H1 (cell line): ENCODE measurements around the gene COX7A1. TPM values are rescaled to one million over a fixed set of nuclear protein-coding genes. Genes with fewer than 3 reads are reported as not detected.
A peak's percentile ranks its signal among the peaks of the same experiment; 100 is the strongest.

Source experiments
- CREB1 ChIP-seq: IDR thresholded peaks from 2 replicates; pipeline ENCODE4 v1.6.1; 2012; ENCODE audit warnings: inconsistent platforms
- GABPA ChIP-seq: IDR thresholded peaks from 2 replicates; pipeline ENCODE4 v1.6.1; 2011; ENCODE audit warnings: mild to moderate bottlenecking, low read length, moderate library complexity, borderline replicate concordance; ENCODE audit not compliant: insufficient read depth
- HDAC6 ChIP-seq: IDR thresholded peaks from one replicate; pipeline ENCODE4 v1.7.1; 2012; ENCODE audit warnings: low read depth, mild to moderate bottlenecking, inconsistent platforms, low read length, moderate library complexity
- KDM5A ChIP-seq: fragments of 200-600 bp; IDR thresholded peaks from 2 replicates; pipeline ENCODE4 v1.7.1; 2012; ENCODE audit warnings: mild to moderate bottlenecking, low read length, inconsistent platforms, mixed read lengths
- SUZ12 ChIP-seq: fragments of 200-600 bp; sonication (generic); IDR thresholded peaks from 2 replicates; pipeline ENCODE4 v1.6.1; 2012; ENCODE audit warnings: mild to moderate bottlenecking, inconsistent platforms, low read length, moderate library complexity, mixed read lengths
- ZNF274 ChIP-seq: IDR thresholded peaks from 2 replicates; pipeline ENCODE4 v1.7.0; 2012; ENCODE audit warnings: low read length, borderline replicate concordance; ENCODE audit errors: extremely low read depth
- polyA plus RNA-seq, 7 experiments: library from polyadenylated mRNA; depleted of rRNA in 3 of 7; stranded (reverse) in 5 of 7; unstranded in 2 of 7; fragments of >200 nt in 5 of 7; fragments of 200-250 nt in 2 of 7; gene quantifications; 1 replicate in 5 of 7; 2 replicates in 1 of 7; 4 replicates in 1 of 7; pipeline versions ENCODE4 v1.2.1 to v1.2.3, GENCODE V29; 2011 to 2013; ENCODE audit warnings: missing spikeins in 2 of 7, mixed read lengths in 2 of 7
- total RNA-seq: library from RNA; stranded (reverse); fragmentation: NEBNext Ultra II Directional; extraction: Animal tissue kit (Norgen Biotek cat#: 25700); gene quantifications from 2 replicates; pipeline ENCODE4 v1.2.1, GENCODE V29; 2021
- TF ChIP-seq, protein P1 (sequence below): fragments of 300-600 bp; sonication (generic); IDR thresholded peaks from 2 replicates; pipeline ENCODE4 v1.7.1; 2012; ENCODE audit warnings: low read length, moderate library complexity, mild to moderate bottlenecking, inconsistent platforms; ENCODE audit not compliant: insufficient replicate concordance
- TF ChIP-seq, protein P2 (sequence below): IDR thresholded peaks from 2 replicates; pipeline ENCODE4 v1.6.1; 2011; ENCODE audit warnings: low read length, improper control_type of control experiment
- TF ChIP-seq, protein P3 (sequence below): IDR thresholded peaks from 2 replicates; pipeline ENCODE4 v1.6.1; 2012; ENCODE audit warnings: inconsistent platforms

Gene COX7A1
- total and polyA plus RNA-seq, 2 of the 8 experiments (the other 6 are each of a cell fraction or from before 2014, with no cell fraction given) = 0.60 TPM

DNA sequence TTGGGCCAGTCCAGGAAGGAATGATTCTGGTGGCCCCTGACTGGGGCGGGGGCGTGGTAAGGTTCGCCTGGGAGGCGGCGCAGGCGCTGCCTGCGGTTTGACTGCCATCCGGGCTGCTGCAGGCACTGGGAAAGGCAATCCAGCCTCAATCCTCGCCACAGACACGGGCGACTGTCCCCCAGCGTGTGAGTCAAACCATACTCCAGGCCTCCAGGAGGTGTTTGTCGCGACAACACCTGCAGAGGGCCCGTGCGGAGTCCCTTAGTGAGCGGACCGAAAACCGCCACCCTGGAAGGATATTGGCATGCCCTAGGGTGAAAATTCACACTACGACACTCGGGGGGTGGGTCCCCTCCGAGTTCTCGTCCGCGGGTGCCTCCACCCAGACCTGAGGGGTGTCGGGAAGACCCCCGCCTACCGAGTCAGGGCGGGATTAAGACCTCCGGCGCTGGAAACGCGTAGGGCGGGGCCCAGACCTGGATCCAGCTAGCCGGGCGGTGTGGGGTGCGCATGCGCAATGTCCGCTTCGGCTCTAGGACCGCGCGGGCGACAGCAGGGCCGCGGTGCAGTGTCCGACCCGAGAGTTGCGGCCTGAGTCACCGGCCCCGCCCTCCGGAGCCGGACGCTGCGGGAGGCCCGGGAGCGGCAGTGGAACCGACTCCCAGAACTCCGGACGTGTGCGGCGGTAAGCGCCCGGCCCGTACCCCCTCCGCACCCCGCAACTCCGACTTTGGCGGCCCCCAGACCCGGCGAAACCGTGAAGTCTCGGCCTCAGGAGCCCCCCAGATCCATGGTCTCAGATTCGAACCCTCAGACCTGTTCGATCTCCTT lies 12.6 kb downstream of the COX7A1 start, which contains the start of gene CAPNS1 (continued):
- TF ChIP-seq, protein P1, sequence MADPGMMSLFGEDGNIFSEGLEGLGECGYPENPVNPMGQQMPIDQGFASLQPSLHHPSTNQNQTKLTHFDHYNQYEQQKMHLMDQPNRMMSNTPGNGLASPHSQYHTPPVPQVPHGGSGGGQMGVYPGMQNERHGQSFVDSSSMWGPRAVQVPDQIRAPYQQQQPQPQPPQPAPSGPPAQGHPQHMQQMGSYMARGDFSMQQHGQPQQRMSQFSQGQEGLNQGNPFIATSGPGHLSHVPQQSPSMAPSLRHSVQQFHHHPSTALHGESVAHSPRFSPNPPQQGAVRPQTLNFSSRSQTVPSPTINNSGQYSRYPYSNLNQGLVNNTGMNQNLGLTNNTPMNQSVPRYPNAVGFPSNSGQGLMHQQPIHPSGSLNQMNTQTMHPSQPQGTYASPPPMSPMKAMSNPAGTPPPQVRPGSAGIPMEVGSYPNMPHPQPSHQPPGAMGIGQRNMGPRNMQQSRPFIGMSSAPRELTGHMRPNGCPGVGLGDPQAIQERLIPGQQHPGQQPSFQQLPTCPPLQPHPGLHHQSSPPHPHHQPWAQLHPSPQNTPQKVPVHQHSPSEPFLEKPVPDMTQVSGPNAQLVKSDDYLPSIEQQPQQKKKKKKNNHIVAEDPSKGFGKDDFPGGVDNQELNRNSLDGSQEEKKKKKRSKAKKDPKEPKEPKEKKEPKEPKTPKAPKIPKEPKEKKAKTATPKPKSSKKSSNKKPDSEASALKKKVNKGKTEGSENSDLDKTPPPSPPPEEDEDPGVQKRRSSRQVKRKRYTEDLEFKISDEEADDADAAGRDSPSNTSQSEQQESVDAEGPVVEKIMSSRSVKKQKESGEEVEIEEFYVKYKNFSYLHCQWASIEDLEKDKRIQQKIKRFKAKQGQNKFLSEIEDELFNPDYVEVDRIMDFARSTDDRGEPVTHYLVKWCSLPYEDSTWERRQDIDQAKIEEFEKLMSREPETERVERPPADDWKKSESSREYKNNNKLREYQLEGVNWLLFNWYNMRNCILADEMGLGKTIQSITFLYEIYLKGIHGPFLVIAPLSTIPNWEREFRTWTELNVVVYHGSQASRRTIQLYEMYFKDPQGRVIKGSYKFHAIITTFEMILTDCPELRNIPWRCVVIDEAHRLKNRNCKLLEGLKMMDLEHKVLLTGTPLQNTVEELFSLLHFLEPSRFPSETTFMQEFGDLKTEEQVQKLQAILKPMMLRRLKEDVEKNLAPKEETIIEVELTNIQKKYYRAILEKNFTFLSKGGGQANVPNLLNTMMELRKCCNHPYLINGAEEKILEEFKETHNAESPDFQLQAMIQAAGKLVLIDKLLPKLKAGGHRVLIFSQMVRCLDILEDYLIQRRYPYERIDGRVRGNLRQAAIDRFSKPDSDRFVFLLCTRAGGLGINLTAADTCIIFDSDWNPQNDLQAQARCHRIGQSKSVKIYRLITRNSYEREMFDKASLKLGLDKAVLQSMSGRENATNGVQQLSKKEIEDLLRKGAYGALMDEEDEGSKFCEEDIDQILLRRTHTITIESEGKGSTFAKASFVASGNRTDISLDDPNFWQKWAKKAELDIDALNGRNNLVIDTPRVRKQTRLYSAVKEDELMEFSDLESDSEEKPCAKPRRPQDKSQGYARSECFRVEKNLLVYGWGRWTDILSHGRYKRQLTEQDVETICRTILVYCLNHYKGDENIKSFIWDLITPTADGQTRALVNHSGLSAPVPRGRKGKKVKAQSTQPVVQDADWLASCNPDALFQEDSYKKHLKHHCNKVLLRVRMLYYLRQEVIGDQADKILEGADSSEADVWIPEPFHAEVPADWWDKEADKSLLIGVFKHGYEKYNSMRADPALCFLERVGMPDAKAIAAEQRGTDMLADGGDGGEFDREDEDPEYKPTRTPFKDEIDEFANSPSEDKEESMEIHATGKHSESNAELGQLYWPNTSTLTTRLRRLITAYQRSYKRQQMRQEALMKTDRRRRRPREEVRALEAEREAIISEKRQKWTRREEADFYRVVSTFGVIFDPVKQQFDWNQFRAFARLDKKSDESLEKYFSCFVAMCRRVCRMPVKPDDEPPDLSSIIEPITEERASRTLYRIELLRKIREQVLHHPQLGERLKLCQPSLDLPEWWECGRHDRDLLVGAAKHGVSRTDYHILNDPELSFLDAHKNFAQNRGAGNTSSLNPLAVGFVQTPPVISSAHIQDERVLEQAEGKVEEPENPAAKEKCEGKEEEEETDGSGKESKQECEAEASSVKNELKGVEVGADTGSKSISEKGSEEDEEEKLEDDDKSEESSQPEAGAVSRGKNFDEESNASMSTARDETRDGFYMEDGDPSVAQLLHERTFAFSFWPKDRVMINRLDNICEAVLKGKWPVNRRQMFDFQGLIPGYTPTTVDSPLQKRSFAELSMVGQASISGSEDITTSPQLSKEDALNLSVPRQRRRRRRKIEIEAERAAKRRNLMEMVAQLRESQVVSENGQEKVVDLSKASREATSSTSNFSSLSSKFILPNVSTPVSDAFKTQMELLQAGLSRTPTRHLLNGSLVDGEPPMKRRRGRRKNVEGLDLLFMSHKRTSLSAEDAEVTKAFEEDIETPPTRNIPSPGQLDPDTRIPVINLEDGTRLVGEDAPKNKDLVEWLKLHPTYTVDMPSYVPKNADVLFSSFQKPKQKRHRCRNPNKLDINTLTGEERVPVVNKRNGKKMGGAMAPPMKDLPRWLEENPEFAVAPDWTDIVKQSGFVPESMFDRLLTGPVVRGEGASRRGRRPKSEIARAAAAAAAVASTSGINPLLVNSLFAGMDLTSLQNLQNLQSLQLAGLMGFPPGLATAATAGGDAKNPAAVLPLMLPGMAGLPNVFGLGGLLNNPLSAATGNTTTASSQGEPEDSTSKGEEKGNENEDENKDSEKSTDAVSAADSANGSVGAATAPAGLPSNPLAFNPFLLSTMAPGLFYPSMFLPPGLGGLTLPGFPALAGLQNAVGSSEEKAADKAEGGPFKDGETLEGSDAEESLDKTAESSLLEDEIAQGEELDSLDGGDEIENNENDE = no peak
- no peak for TF ChIP-seq HDAC6
- TF ChIP-seq ZNF274 = no peak
- no peak for TF ChIP-seq SUZ12
- TF ChIP-seq GABPA = no peak
- no peak for TF ChIP-seq KDM5A
- peak; percentile 77 for TF ChIP-seq CREB1
- TF ChIP-seq, protein P2, sequence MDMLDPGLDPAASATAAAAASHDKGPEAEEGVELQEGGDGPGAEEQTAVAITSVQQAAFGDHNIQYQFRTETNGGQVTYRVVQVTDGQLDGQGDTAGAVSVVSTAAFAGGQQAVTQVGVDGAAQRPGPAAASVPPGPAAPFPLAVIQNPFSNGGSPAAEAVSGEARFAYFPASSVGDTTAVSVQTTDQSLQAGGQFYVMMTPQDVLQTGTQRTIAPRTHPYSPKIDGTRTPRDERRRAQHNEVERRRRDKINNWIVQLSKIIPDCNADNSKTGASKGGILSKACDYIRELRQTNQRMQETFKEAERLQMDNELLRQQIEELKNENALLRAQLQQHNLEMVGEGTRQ = no peak
- TF ChIP-seq, protein P3, sequence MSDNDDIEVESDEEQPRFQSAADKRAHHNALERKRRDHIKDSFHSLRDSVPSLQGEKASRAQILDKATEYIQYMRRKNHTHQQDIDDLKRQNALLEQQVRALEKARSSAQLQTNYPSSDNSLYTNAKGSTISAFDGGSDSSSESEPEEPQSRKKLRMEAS = peak; percentile 50
